Kidney glomerular epithelial cell (primary cell): Measurements from ENCODE around the gene DNAJB13.
"Not testable (repeated sequence)": the region's sequence is repeated elsewhere in the genome, so short reads cannot be mapped to it uniquely, and the experiment has no call there.

ENCODE experiments used
- DNase-seq: peaks from one replicate; lab custom pipeline; 2025; lab: John Stamatoyannopoulos, UW

The DNAJB13 gene

GRCh38 chr11:73977856-73978519, 27.2 kb downstream of the DNAJB13 start:
- no peak for DNase-seq

- no peak for DNase-seq
These were observed 27.8 kb downstream of the DNAJB13 start for GRCh38 chr11:73978576-73979086.

- DNase-seq = no peak
These were observed 29.5 kb downstream of the DNAJB13 start for GRCh38 chr11:73980001-73980961.

- DNase-seq = no peak
These were observed 30.4 kb downstream of the DNAJB13 start for GRCh38 chr11:73981051-73981805.

GRCh38 chr11:73982595-73982989, 31.8 kb downstream of the DNAJB13 start, which contains the start of gene UCP2:
Gene UCP2, minus strand, starts transcription at chr11:73982843. Its CDS starts 4,465 bp downstream, at chr11:73978378.
- DNase-seq = peak; percentile 49

- peak; percentile 81 for DNase-seq
These were observed 32.3 kb downstream of the DNAJB13 start for GRCh38 chr11:73982990-73983740.

- no peak for DNase-seq
These were observed 33.1 kb downstream of the DNAJB13 start for GRCh38 chr11:73983741-73984538.

GRCh38 chr11:73985661-73986060, 34.8 kb downstream of the DNAJB13 start:
- DNase-seq = not testable (repeated sequence)

GRCh38 chr11:73988227-73988626, 37.4 kb downstream of the DNAJB13 start:
- DNase-seq = no peak

GRCh38 chr11:73989156-73989555, 38.3 kb downstream of the DNAJB13 start:
- DNase-seq = no peak

- no peak for DNase-seq
These were observed 39.9 kb downstream of the DNAJB13 start for GRCh38 chr11:73990730-73991129.

- DNase-seq = no peak
These were observed 40.7 kb downstream of the DNAJB13 start for GRCh38 chr11:73991471-73992006.

GRCh38 chr11:73995247-73995646, 44.4 kb downstream of the DNAJB13 start:
- DNase-seq = peak; percentile 3

GRCh38 chr11:73995731-73996130, 44.9 kb downstream of the DNAJB13 start:
- no peak for DNase-seq

- no peak for DNase-seq
These were observed 45.4 kb downstream of the DNAJB13 start for GRCh38 chr11:73996161-73996747.

GRCh38 chr11:73997120-73997770, 46.4 kb downstream of the DNAJB13 start:
- no peak for DNase-seq

GRCh38 chr11:73998846-73999575, 48.2 kb downstream of the DNAJB13 start:
- DNase-seq = no peak

GRCh38 chr11:73999581-74000306, 48.9 kb downstream of the DNAJB13 start:
- peak; percentile 8 for DNase-seq
